Skeletal muscle satellite cell (primary cell): ENCODE results near the gene FAM131B.
A peak's percentile ranks its signal among the peaks of the same experiment; 100 is the strongest.

Source experiments
- H3K27me3 ChIP-seq: 2 replicates; pipeline ENCODE4 v1.7.0; 2013; ENCODE audit warnings: low read length; ENCODE audit not compliant: control insufficient read depth, insufficient read depth
- H3K36me3 ChIP-seq: 2 replicates; pipeline ENCODE4 v1.7.0; 2013; ENCODE audit warnings: mild to moderate bottlenecking, control low read depth, low read length; ENCODE audit not compliant: insufficient read depth
- H3K4me1 ChIP-seq: 2 replicates; pipeline ENCODE4 v1.7.0; 2013; ENCODE audit warnings: low read length; ENCODE audit not compliant: control insufficient read depth, insufficient read depth
- H3K4me2 ChIP-seq: 2 replicates; pipeline ENCODE4 v1.7.0; 2013; ENCODE audit warnings: mild to moderate bottlenecking, low read length
- H3K4me3 ChIP-seq: 2 replicates; pipeline ENCODE4 v1.7.0; 2013; ENCODE audit warnings: low read length
- H3K9ac ChIP-seq: 2 replicates; pipeline ENCODE4 v1.7.0; 2013; ENCODE audit warnings: mild to moderate bottlenecking, low read depth, low read length, moderate library complexity
- H3K9me3 ChIP-seq: replicated peaks from 2 replicates; pipeline ENCODE4 v1.7.0; 2013; ENCODE audit warnings: mild to moderate bottlenecking, control low read depth, low read length

The FAM131B gene

DNA sequence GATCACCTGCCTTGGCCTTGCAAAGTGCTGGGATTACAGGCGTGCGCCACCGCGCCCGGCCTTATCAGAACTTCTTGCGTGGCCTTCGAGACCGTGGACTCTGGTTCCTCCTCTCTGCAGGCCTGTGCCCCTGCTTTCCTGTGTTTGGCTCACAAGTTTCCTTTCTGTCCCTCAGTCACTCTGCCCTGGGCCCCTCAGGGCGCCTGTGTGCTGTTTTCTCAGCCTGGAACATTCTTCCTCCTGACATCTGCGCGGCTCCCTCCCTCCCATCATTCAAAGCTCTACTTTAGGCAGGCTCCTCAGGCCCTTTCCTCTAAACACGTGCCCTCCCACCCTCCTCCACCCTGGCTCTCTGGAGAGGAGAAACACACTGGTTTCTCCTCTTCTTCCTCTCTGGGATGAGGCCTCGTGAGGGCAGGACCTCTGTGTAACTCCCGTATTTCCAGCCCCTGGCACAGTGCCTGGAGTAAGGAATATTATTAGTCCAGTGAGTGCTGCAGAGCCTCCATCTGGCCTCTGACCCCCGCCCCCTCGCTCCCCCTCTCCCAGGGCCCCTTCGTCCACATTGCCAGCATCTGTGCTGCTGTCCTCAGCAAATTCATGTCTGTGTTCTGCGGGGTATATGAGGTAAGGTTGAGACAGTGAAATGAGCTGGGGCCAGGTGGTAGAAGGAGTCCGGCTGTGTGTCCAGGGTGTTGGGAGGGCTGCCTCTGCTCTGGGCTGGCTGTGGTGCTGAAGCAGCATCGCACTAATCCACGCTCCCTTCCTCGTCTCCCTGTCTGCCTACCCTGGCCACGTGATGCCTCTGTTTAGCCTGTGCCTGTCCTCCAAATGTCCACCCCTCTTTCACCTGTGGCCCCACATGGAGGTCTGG, 39.5 kb downstream of the FAM131B start:
- Histone ChIP-seq H3K9me3 (no peaks in the 10 kb centered on the region), H3K4me3 (no peak overlapping the region), H3K36me3 (no peaks in the 10 kb centered on the region), H3K4me2 (no peak overlapping the region), H3K27me3 (no peaks in the 10 kb centered on the region), H3K4me1 (peaks cover 11% of the 10 kb centered on the region), H3K9ac (no peak overlapping the region)

DNA sequence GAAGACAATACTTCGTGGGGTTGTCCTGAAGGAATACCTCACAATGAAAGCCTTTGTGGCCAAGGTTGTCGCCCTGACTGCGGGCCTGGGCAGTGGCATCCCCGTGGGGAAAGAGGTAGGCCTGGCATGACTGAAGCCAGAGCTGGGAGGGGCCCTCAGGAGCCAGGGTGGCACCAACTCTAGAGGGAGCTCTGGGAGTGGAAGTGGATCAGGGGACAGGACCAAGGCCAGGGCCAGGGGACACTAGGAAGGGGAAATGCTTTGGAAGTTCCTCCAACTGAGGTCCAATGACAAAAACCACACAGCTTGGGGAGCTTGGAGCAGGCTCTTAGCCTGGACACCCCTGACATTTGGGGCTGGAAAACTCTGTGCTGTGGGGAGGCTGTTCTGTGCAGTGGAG, 40.8 kb downstream of the FAM131B start:
- no peaks in the 10 kb centered on the region for H3K27me3 ChIP-seq
- H3K36me3 ChIP-seq, result no peaks in the 10 kb centered on the region
- H3K4me2 ChIP-seq, result no peak overlapping the region
- no peak overlapping the region for H3K9ac ChIP-seq
- no peak overlapping the region for H3K4me3 ChIP-seq
- H3K4me1 ChIP-seq, result peaks cover 11% of the 10 kb centered on the region
- H3K9me3 ChIP-seq, result no peaks in the 10 kb centered on the region

- Histone ChIP-seq H3K4me3 (no peak overlapping the region), H3K4me1 (peaks cover 11% of the 10 kb centered on the region), H3K4me2 (no peak overlapping the region), H3K9ac (no peak overlapping the region), H3K27me3 (no peaks in the 10 kb centered on the region), H3K36me3 (no peaks in the 10 kb centered on the region), H3K9me3 (no peaks in the 10 kb centered on the region)
Observed at GRCh38 chr7:143321242-143321641, 41.3 kb downstream of the FAM131B start.

GRCh38 chr7:143320620-143321019, 41.9 kb downstream of the FAM131B start:
- no peak overlapping the region for H3K9ac ChIP-seq
- H3K9me3 ChIP-seq, result no peaks in the 10 kb centered on the region
- H3K27me3 ChIP-seq, result no peaks in the 10 kb centered on the region
- no peak overlapping the region for H3K4me3 ChIP-seq
- no peak overlapping the region for H3K4me2 ChIP-seq
- no peaks in the 10 kb centered on the region for H3K36me3 ChIP-seq
- peaks cover 11% of the 10 kb centered on the region for H3K4me1 ChIP-seq

- Histone ChIP-seq H3K9me3 (no peaks in the 10 kb centered on the region), H3K36me3 (no peaks in the 10 kb centered on the region), H3K4me1 (peaks cover 11% of the 10 kb centered on the region), H3K9ac (peak overlapping the region; percentile 6), H3K27me3 (no peaks in the 10 kb centered on the region), H3K4me3 (no peak overlapping the region), H3K4me2 (peak overlapping the region; percentile 10)
Observed at GRCh38 chr7:143318661-143319060, 43.9 kb downstream of the FAM131B start.

DNA sequence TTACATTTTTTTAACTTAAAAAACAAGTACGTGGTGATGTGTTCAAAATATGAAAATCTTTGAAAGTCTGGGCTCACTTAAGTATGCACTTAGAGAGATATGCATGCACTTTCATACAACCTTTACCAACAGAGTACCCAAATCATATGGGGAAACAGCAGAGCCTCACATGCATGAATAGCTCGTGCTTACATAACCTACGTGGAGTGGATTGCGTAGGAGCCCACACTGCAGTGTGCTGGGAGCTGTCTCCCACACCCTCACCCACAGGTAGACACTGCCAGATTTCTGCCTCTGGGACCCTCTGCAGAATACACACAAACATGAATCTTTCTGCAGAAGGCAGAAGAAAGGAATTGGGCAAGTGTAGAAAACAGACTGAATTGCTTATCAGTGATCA, 46.0 kb downstream of the FAM131B start:
- no peaks in the 10 kb centered on the region for H3K36me3 ChIP-seq
- H3K27me3 ChIP-seq, result no peaks in the 10 kb centered on the region
- no peaks in the 10 kb centered on the region for H3K9me3 ChIP-seq
- H3K4me3 ChIP-seq, result no peak overlapping the region
- H3K4me2 ChIP-seq, result no peak overlapping the region
- H3K9ac ChIP-seq, result no peak overlapping the region
- peaks cover 11% of the 10 kb centered on the region for H3K4me1 ChIP-seq

DNA sequence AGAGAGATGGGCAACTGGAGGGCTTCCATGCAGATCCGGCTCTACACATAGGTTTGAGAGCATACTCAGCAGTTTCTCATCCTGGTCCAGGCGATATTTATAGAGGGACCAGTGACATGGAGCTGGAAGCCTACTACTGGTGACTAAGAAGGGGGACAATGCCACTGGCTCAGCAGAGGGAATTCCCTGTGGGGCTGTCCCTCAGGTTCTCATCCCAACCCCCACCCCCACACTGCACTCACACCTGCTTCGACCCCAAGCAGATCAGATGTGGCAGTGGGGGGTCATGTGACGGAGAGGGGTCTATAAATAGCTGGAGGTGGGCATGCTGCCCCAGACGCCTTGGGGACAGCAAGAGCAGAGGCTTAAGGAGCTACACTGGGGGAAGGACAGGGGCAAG, 46.7 kb downstream of the FAM131B start, which contains the start of gene CLCN1:
TSS of gene CLCN1 (plus strand) at position 336 of the 400 bp plus-strand sequence. CDS start 102 bp downstream, outside the sequence.
- no peak within 1 kb of the TSS for H3K4me2 ChIP-seq
- no peak within 1 kb of the TSS for H3K9ac ChIP-seq
- no peak within 1 kb of the TSS for H3K4me3 ChIP-seq
- no peaks in the 10 kb centered on the region for H3K27me3 ChIP-seq
- no peaks in the 10 kb centered on the region for H3K9me3 ChIP-seq
- H3K36me3 ChIP-seq, result no peaks in the 10 kb centered on the region
- peaks cover 11% of the 10 kb centered on the region for H3K4me1 ChIP-seq

DNA sequence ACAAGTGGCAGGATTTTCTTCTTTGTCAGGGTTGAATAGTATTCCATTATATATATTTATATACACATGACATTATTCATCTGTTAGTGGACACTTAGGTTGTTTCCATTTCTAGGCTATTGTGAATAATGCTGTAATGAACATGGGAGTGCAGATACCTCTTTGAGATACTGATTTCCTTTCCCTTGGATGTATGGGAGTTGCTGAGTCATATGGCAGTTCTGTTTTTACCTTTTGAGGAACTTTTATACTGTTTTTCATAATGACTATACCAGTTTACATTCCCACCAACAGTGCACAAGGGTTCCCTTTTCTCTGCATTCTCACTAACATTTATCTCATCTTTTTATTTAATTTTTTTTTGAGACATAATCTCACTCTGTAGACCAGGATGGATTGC, 48.4 kb downstream of the FAM131B start:
- Histone ChIP-seq H3K27me3 (no peaks in the 10 kb centered on the region), H3K9ac (no peak overlapping the region), H3K9me3 (no peaks in the 10 kb centered on the region), H3K36me3 (no peaks in the 10 kb centered on the region), H3K4me2 (no peak overlapping the region), H3K4me3 (no peak overlapping the region), H3K4me1 (peaks cover 9% of the 10 kb centered on the region)

DNA sequence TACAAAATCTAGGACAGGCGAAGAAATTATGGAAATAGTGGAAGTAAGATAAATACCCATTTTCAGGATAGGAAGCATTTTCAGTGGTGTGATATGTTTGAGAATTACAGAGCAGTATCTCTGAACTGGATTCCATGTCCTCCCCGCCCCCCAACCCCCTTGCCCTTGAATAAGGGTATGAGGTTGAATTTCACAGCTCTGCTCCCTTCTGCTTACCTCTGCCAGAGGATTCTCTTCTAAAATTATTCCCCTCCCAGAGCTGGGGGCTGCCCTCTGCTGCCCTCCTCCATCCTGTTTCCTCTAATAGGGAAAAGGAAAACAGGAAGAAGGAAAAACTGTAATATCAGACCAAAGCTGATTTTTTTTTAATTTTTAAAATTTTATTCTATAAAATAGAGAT, 53.9 kb downstream of the FAM131B start:
- Histone ChIP-seq H3K4me2 (no peak overlapping the region), H3K36me3 (peaks cover 36% of the 10 kb centered on the region), H3K4me3 (no peak overlapping the region), H3K9ac (no peak overlapping the region), H3K9me3 (no peaks in the 10 kb centered on the region), H3K27me3 (no peaks in the 10 kb centered on the region), H3K4me1 (no peaks in the 10 kb centered on the region)

- no peak overlapping the region for H3K4me3 ChIP-seq
- peaks cover 64% of the 10 kb centered on the region for H3K36me3 ChIP-seq
- H3K4me1 ChIP-seq, result no peaks in the 10 kb centered on the region
- no peak overlapping the region for H3K9ac ChIP-seq
- H3K4me2 ChIP-seq, result no peak overlapping the region
- no peaks in the 10 kb centered on the region for H3K27me3 ChIP-seq
- no peaks in the 10 kb centered on the region for H3K9me3 ChIP-seq
Observed at GRCh38 chr7:143305423-143306070, 57.0 kb downstream of the FAM131B start.

DNA sequence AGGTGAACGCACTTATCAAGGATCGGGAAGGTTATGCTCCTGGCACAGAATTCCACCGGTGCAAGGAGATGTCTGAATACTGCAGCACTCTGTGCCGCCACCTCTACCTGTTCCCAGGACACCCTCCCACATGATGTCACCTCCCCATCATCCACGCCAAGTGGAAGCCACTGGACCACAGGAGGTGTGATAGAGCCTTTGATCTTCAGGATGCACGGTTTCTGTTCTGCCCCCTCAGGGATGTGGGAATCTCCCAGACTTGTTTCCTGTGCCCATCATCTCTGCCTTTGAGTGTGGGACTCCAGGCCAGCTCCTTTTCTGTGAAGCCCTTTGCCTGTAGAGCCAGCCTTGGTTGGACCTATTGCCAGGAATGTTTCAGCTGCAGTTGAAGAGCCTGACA, 57.6 kb downstream of the FAM131B start:
- peaks cover 70% of the 10 kb centered on the region for H3K36me3 ChIP-seq
- no peaks in the 10 kb centered on the region for H3K9me3 ChIP-seq
- no peaks in the 10 kb centered on the region for H3K27me3 ChIP-seq
- no peak overlapping the region for H3K4me2 ChIP-seq
- H3K4me1 ChIP-seq, result no peaks in the 10 kb centered on the region
- no peak overlapping the region for H3K9ac ChIP-seq
- H3K4me3 ChIP-seq, result no peak overlapping the region
